ENCODE data around the gene APPBP2.
"Not testable (repeated sequence)": the region's sequence is repeated elsewhere in the genome, so short reads cannot be mapped to it uniquely, and the experiment has no call there.

GRCh38 chr17:60419003-60419402 is 107.0 kb downstream of the APPBP2 start:
- not testable (repeated sequence) for TF ChIP-seq CTCF, POLR2AphosphoS5, POLR2A, EP300 (IDR thresholded peaks at IDR 0.05)
